HepG2 (cell line): Measurements from ENCODE around the gene ESRRB. TPM values are rescaled to one million over a fixed set of nuclear protein-coding genes. Genes with fewer than 3 reads are reported as not detected.

Experiments
- ATAC-seq: fragments of 200-7000 bp; cut with Tn5 transposase; 3 replicates; pipeline ENCODE4 v1.9.1; 2020; ENCODE audit warnings: mild to moderate bottlenecking, moderate library complexity
- BruUV-seq: library from RNA; stranded (reverse); fragments of 400-500 nt; replicated peaks from 2 replicates; lab custom pipeline; 2021; lab: Mats Ljungman, UMichigan
- CTCF ChIA-PET: fragments of 300-600 bp; formaldehyde crosslinking; extraction: SDS; loops from one replicate; lab custom pipeline; 2021; ENCODE audit warnings: low total read pairs, inconsistent platforms, low intra/inter-chr PET ratio; lab: Yijun Ruan, JAX
- POLR2A ChIA-PET: fragments of 350-600 bp; sonication (Branson Sonifier 250); formaldehyde crosslinking; loops from one replicate; lab custom pipeline; 2020; ENCODE audit warnings: antibody characterized with exemption, inconsistent platforms; lab: Yijun Ruan, JAX
- DNase-seq: peaks from one replicate; pipeline ENCODE4 v3.0.0-alpha.2; 2015; ENCODE audit warnings: low spot score
- FAIRE-seq: peaks from 3 replicates; lab custom pipeline; 2011; peaks lifted over from hg19 to GRCh38; lab: Jason Lieb, UNC
- H2AFZ ChIP-seq: one replicate; pipeline ENCODE4 v1.6.1; 2011; ENCODE audit warnings: low read length, inconsistent platforms
- H3K27ac ChIP-seq: fragments of 300-600 bp; 3 replicates; pipeline ENCODE4 v1.8.0; 2011; ENCODE audit warnings: mixed run types, mild to moderate bottlenecking, mixed read lengths, low read length, inconsistent platforms; ENCODE audit not compliant: insufficient read depth; ENCODE audit errors: extremely low read length
- H3K27me3 ChIP-seq, 2 experiments: fragments of 200-600 bp in 1 of 2; 2 replicates in 1 of 2; 3 replicates in 1 of 2; pipeline versions ENCODE4 v1.6.0 to v1.8.0; 2011; ENCODE audit warnings: low read length in 2 of 2, mild to moderate bottlenecking in 2 of 2, moderate library complexity in 2 of 2, inconsistent platforms in 1 of 2; ENCODE audit not compliant: insufficient read depth in 2 of 2, control insufficient read depth in 1 of 2
- H3K36me3 ChIP-seq, 2 experiments: fragments of 200-600 bp in 1 of 2; replicated peaks in 1 of 2; 2 replicates in 1 of 2; 3 replicates in 1 of 2; pipeline versions ENCODE4 v1.5.1 to v1.8.0; 2011; ENCODE audit warnings: low read length in 2 of 2, inconsistent platforms in 1 of 2; ENCODE audit not compliant: insufficient read depth in 2 of 2, control insufficient read depth in 1 of 2
- H3K4me1 ChIP-seq: 2 replicates; pipeline ENCODE4 v1.5.1; 2012; ENCODE audit warnings: low read length, inconsistent platforms; ENCODE audit not compliant: insufficient read depth
- H3K4me2 ChIP-seq: 2 replicates; pipeline ENCODE4 v1.6.0; 2011; ENCODE audit warnings: low read depth, low read length, inconsistent platforms
- H3K4me3 ChIP-seq, 3 experiments: fragments of 200-600 bp in 1 of 3; sonication (generic), shearing (Covaris generic) in 1 of 3; replicated peaks in 1 of 3; 2 replicates each; pipeline ENCODE4 v1.5.1; 2011 to 2016; ENCODE audit warnings: low read length in 3 of 3, inconsistent platforms in 2 of 3, low read depth in 2 of 3, mild to moderate bottlenecking in 2 of 3, control low read depth in 1 of 3, mixed read lengths in 1 of 3; ENCODE audit not compliant: insufficient read depth in 1 of 3
- H3K79me2 ChIP-seq: one replicate; pipeline ENCODE4 v1.6.1; 2011; ENCODE audit warnings: low read length, inconsistent platforms; ENCODE audit not compliant: insufficient read depth
- H3K9ac ChIP-seq: 2 replicates; pipeline ENCODE4 v1.6.0; 2011; ENCODE audit warnings: mild to moderate bottlenecking, low read depth, low read length, inconsistent platforms; ENCODE audit not compliant: insufficient read depth
- H3K9me3 ChIP-seq: 2 replicates; pipeline ENCODE4 v1.5.1; 2012; ENCODE audit warnings: mild to moderate bottlenecking, low read length
- H4K20me1 ChIP-seq: 2 replicates; pipeline ENCODE4 v1.6.0; 2011; ENCODE audit warnings: inconsistent platforms, mild to moderate bottlenecking, low read length, moderate library complexity; ENCODE audit not compliant: insufficient read depth
- CHD2 ChIP-seq: IDR thresholded peaks from 2 replicates; pipeline ENCODE4 v1.6.1; 2011; ENCODE audit warnings: low read depth, low read length, improper control_type of control experiment
- ELF4 ChIP-seq: sonication (generic); formaldehyde crosslinking; IDR thresholded peaks from 2 replicates; pipeline ENCODE4 v1.5.0; 2020; ENCODE audit warnings: missing genetic modification reagents, mild to moderate bottlenecking, moderate library complexity, borderline replicate concordance
- FIP1L1 ChIP-seq: fragments of 200-400 bp; formaldehyde crosslinking; IDR thresholded peaks from 2 replicates; pipeline ENCODE4 v1.6.1; 2018; ENCODE audit warnings: low read depth, mild to moderate bottlenecking, low read length, moderate library complexity, borderline replicate concordance; ENCODE audit not compliant: insufficient read depth
- KAT2B ChIP-seq: fragments of 150-350 bp; IDR thresholded peaks from 2 replicates; pipeline ENCODE4 v1.6.1; 2014; ENCODE audit warnings: low read depth, low read length, borderline replicate concordance
- MXD4 ChIP-seq: IDR thresholded peaks from 2 replicates; pipeline ENCODE4 v1.6.1; 2016; ENCODE audit warnings: mild to moderate bottlenecking, missing biosample characterization, missing genetic modification reagents
- NFKBIZ ChIP-seq: IDR thresholded peaks from 2 replicates; pipeline ENCODE4 v1.6.1; 2018; ENCODE audit warnings: missing genetic modification reagents, missing compliant biosample characterization
- POLR2AphosphoS2 ChIP-seq: IDR thresholded peaks from 2 replicates; pipeline ENCODE4 v1.6.1; 2011; ENCODE audit warnings: low read depth, low read length, improper control_type of control experiment
- PPARG ChIP-seq: conservative IDR thresholded peaks from 2 replicates; pipeline ENCODE4 v1.6.1; 2016; ENCODE audit warnings: missing biosample characterization, missing genetic modification reagents
- RFX1 ChIP-seq: fragments of 450-650 bp; IDR thresholded peaks from 2 replicates; pipeline ENCODE4 v1.6.1; 2017
- SCMH1 ChIP-seq: sonication (generic); formaldehyde crosslinking; IDR thresholded peaks from 2 replicates; pipeline ENCODE4 v1.9.0; 2021; ENCODE audit warnings: missing genetic modification reagents, mild to moderate bottlenecking, borderline replicate concordance
- TERF1 ChIP-seq: sonication (generic); formaldehyde crosslinking; IDR thresholded peaks from 2 replicates; pipeline ENCODE4 v1.8.0; 2022; ENCODE audit warnings: mild to moderate bottlenecking, missing genetic modification reagents, moderate library complexity
- ZEB1 ChIP-seq: IDR thresholded peaks from 2 replicates; pipeline ENCODE4 v1.6.1; 2012; ENCODE audit warnings: mild to moderate bottlenecking, low read depth, inconsistent platforms; ENCODE audit not compliant: insufficient replicate concordance
- ZNF333 ChIP-seq: sonication (generic); formaldehyde crosslinking; IDR thresholded peaks from 2 replicates; pipeline ENCODE4 v1.4.0; 2020; ENCODE audit warnings: mild to moderate bottlenecking, missing genetic modification reagents, borderline replicate concordance
- ZNF484 ChIP-seq: sonication (generic); formaldehyde crosslinking; IDR thresholded peaks from 2 replicates; pipeline ENCODE4 v1.5.1; 2020; ENCODE audit warnings: mild to moderate bottlenecking, low read depth, missing genetic modification reagents, borderline replicate concordance
- ZNF704 ChIP-seq: sonication (generic); formaldehyde crosslinking; IDR thresholded peaks from 2 replicates; pipeline ENCODE4 v1.8.1; 2023; ENCODE audit warnings: mild to moderate bottlenecking, inconsistent platforms, moderate library complexity, missing genetic modification reagents, borderline replicate concordance
- ZNF713 ChIP-seq: sonication (generic); formaldehyde crosslinking; IDR thresholded peaks from 2 replicates; pipeline ENCODE4 v1.4.0; 2020; ENCODE audit warnings: mild to moderate bottlenecking, missing genetic modification reagents
- WGBS: methylation state at CpG from one replicate; pipeline ENCODE4 v1.1.6; 2017; ENCODE audit warnings: low lambda C conversion rate; 5-methylcytosine and 5-hydroxymethylcytosine counted together
- in situ Hi-C: cut with HindIII; loops from 2 replicates; pipeline ENCODE4 v1.10.0; 2017; ENCODE audit warnings: low pct_unique_long_range_greater_than_20kb; ENCODE audit not compliant: extremely low pct_ligation_motif_present
- intact Hi-C: fragments of 100-400 bp; cut with micrococcal nuclease; formaldehyde crosslinking; loops from one replicate; pipeline ENCODE4 v1.10.0; 2022; ENCODE audit not compliant: unreplicated experiment
- polyA plus RNA-seq, 8 experiments: library from polyadenylated mRNA; depleted of rRNA in 3 of 8; stranded (reverse) in 7 of 8; unstranded in 1 of 8; fragments of >200 nt; fragmentation: Illumina TruSeq in 4 of 8; extraction: Trizol in 4 of 8; gene quantifications; 2 replicates each; pipeline versions ENCODE4 v1.2.1 to v1.2.3, GENCODE V29; 2011 to 2016; ENCODE audit warnings: low read depth in 4 of 8, missing spikeins in 1 of 8, mixed read lengths in 1 of 8; ENCODE audit not compliant: insufficient read depth in 1 of 8
- total RNA-seq, 5 experiments: library from RNA; depleted of rRNA; stranded (reverse); fragments of >200 nt; fragmentation: Illumina TruSeq; extraction: Trizol; gene quantifications; 2 replicates each; pipeline ENCODE4 v1.2.3, GENCODE V29; 2016; ENCODE audit warnings: low read depth in 1 of 5
- TF ChIP-seq, protein P1 (sequence below): sonication (generic); formaldehyde crosslinking; IDR thresholded peaks from 2 replicates; pipeline ENCODE4 v1.4.0; 2020; ENCODE audit warnings: missing genetic modification reagents

Gene ESRRB
- total and polyA plus RNA-seq, 2 of the 13 experiments (the other 11 are each of a cell fraction or from before 2014, with no cell fraction given) = 0.04 to 0.33 TPM

- no peak for FAIRE-seq
- CTCF ChIA-PET = no interaction called here
- in situ Hi-C loops = no loop called here
These were observed 37.4 kb downstream of the ESRRB start for GRCh38 chr14:76413106-76413961.

More at GRCh38 chr14:76413106-76413961, 37.4 kb downstream of the ESRRB start:
- 33% methylated on average over 19 of the region's 23 CpGs for WGBS
- POLR2A ChIA-PET = no interaction called here
- Histone ChIP-seq H3K4me3 (no peak overlapping the region), H3K36me3 (no peaks in the 10 kb centered on the region), H3K4me2 (no peak overlapping the region), H3K4me1 (no peaks in the 10 kb centered on the region), H4K20me1 (no peaks in the 10 kb centered on the region), H2AFZ (no peak overlapping the region), H3K27me3 (peaks cover 1 to 9% of the 10 kb centered on the region in 2 experiments; a peak in 4 of 5 replicates), H3K79me2 (no peaks in the 10 kb centered on the region), H3K9ac (no peak overlapping the region), H3K9me3 (no peaks in the 10 kb centered on the region), H3K27ac (no peak overlapping the region)
- ATAC-seq (no peak; the same call in 2 of the 3 replicates), DNase-seq (no peak)
- TF ChIP-seq NFKBIZ (no peak), TERF1 (CRISPR knock-in tag) (no peak), ZNF704 (CRISPR knock-in tag) (no peak), ZNF484 (no peak), PPARG (CRISPR knock-in tag) (no peak), MXD4 (CRISPR knock-in tag) (no peak), POLR2AphosphoS2 (no peak), ZNF333 (CRISPR knock-in tag) (no peak), FIP1L1 (no peak), ZNF713 (CRISPR knock-in tag) (no peak), ZEB1 (no peak), ELF4 (CRISPR knock-in tag) (no peak), KAT2B (no peak), SCMH1 (no peak), RFX1 (no peak), CHD2 (no peak)
- TF ChIP-seq, protein P1, sequence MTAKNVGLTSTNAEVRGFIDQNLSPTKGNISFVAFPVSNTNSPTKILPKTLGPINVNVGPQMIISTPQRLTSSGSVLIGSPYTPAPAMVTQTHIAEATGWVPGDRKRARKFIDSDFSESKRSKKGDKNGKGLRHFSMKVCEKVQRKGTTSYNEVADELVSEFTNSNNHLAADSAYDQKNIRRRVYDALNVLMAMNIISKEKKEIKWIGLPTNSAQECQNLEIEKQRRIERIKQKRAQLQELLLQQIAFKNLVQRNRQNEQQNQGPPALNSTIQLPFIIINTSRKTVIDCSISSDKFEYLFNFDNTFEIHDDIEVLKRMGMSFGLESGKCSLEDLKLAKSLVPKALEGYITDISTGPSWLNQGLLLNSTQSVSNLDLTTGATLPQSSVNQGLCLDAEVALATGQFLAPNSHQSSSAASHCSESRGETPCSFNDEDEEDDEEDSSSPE (CRISPR knock-in tag) = no peak
- BruUV-seq = no TSS peak
- intact Hi-C loops = no loop called here
